Ovary (tissue), 9 donors: Measurements from ENCODE around the gene FBXO45. TPM values are rescaled to one million over a fixed set of nuclear protein-coding genes. Genes with fewer than 3 reads are reported as not detected.
"Not testable (repeated sequence)": the region's sequence is repeated elsewhere in the genome, so short reads cannot be mapped to it uniquely, and the experiment has no call there.

Source experiments
- DNase-seq, 5 donors: peaks; one replicate each; pipeline ENCODE4 v3.0.0-alpha.2; 2019 to 2020
- H3K27ac ChIP-seq, 2 donors: fragments of 200-600 bp; one replicate each; pipeline versions ENCODE4 v1.5.1 to v1.8.0; 2019 to 2022
- H3K27me3 ChIP-seq: fragments of 200-600 bp; one replicate; pipeline ENCODE4 v1.8.0; 2022
- H3K36me3 ChIP-seq: fragments of 200-600 bp; sonication (generic); one replicate; pipeline ENCODE4 v1.5.1; 2019
- H3K4me1 ChIP-seq: one replicate; pipeline ENCODE4 v1.8.1; 2013; ENCODE audit warnings: mild to moderate bottlenecking, moderate library complexity; ENCODE audit not compliant: insufficient read depth
- H3K4me3 ChIP-seq: fragments of 200-600 bp; sonication (generic); one replicate; pipeline ENCODE4 v1.5.1; 2017
- H3K9me3 ChIP-seq, 2 donors: fragments of 200-600 bp in 1 of 2; sonication (generic) in 1 of 2; one replicate each; pipeline versions ENCODE4 v1.5.1 to v1.8.1; 2013 to 2019; ENCODE audit warnings: mild to moderate bottlenecking in 1 of 2, moderate library complexity in 1 of 2
- EP300 ChIP-seq: sonication (generic); formaldehyde crosslinking; IDR thresholded peaks from one replicate; pipeline ENCODE4 v1.6.1; 2017; ENCODE audit warnings: antibody characterized with exemption
- POLR2A ChIP-seq: fragments of 450-650 bp; IDR thresholded peaks from one replicate; pipeline ENCODE4 v1.6.1; 2017; ENCODE audit warnings: antibody characterized with exemption, mild to moderate bottlenecking, moderate library complexity
- WGBS, 3 donors: extraction: QIAGEN DNeasy Blood & Tissue Kit in 1 of 3; methylation state at CpG; one replicate each; pipeline versions ENCODE4 v1.1.5 to v1.1.7; 2013 to 2017; 5-methylcytosine and 5-hydroxymethylcytosine counted together
- intact Hi-C, 4 donors: fragments of 100-400 bp; cut with DNase I; formaldehyde crosslinking; loops; one replicate each; pipeline versions ENCODE4 v1.11.0 to v1.15.1; 2022 to 2023
- polyA plus RNA-seq, 2 donors: library from polyadenylated mRNA; stranded (reverse); fragments of 200-250 nt in 1 of 2; fragments of 350-450 nt in 1 of 2; fragmentation: Illumina TruSeq in 1 of 2; extraction: RNeasy Lipid Tissue Mini Kit (QIAGEN cat#74804) in 1 of 2; gene quantifications; one replicate each; pipeline ENCODE4 v1.2.3, GENCODE V29; 2013 to 2014
- total RNA-seq, 7 donors: library from RNA; depleted of rRNA in 2 of 7; stranded (reverse); fragments of >200 nt in 2 of 7; fragmentation: NEBNext Ultra II Directional in 3 of 7; extraction: Animal tissue kit (Norgen Biotek cat#: 25700) in 3 of 7; gene quantifications; one replicate each; pipeline versions ENCODE4 v1.1.0 to v1.2.4, GENCODE V29; 2016 to 2023
- TF ChIP-seq, protein P1 (sequence below), 3 donors: fragments of 450-650 bp in 2 of 3; fragments of 200-600 bp in 1 of 3; IDR thresholded peaks; one replicate each; pipeline versions ENCODE4 v1.5.1 to v1.8.0; 2016 to 2022; ENCODE audit warnings: antibody characterized with exemption in 3 of 3, mild to moderate bottlenecking in 1 of 3
- donor health status: DM: no; HTN: no; CAD: no; lungs with moderate emphysema.
- donor health status: DM: no; HTN: no; CAD: no.
- donor health status: Bipolar disorder and iron deficiency.
- donor health status: DM: yes; HTN: yes; CAD: no.
- donor health status: DM: no; HTN: no; CAD: no.
- donor health status: DM: yes; HTN: yes; CAD: no.

Gene FBXO45
- total and polyA plus RNA-seq, 9 donors: 3.8 to 8.2 (median 7.2) TPM

- H3K9me3 ChIP-seq: no peaks in the 10 kb centered on the region
- TF ChIP-seq, protein P1, sequence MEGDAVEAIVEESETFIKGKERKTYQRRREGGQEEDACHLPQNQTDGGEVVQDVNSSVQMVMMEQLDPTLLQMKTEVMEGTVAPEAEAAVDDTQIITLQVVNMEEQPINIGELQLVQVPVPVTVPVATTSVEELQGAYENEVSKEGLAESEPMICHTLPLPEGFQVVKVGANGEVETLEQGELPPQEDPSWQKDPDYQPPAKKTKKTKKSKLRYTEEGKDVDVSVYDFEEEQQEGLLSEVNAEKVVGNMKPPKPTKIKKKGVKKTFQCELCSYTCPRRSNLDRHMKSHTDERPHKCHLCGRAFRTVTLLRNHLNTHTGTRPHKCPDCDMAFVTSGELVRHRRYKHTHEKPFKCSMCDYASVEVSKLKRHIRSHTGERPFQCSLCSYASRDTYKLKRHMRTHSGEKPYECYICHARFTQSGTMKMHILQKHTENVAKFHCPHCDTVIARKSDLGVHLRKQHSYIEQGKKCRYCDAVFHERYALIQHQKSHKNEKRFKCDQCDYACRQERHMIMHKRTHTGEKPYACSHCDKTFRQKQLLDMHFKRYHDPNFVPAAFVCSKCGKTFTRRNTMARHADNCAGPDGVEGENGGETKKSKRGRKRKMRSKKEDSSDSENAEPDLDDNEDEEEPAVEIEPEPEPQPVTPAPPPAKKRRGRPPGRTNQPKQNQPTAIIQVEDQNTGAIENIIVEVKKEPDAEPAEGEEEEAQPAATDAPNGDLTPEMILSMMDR (IDR thresholded peaks at IDR 0.05): no peak
- TF ChIP-seq EP300 (no peak), POLR2A (no peak)
- H3K4me1 ChIP-seq: no peaks in the 10 kb centered on the region
- H3K36me3 ChIP-seq: no peaks in the 10 kb centered on the region
- no peak overlapping the region for H3K4me3 ChIP-seq
- H3K27me3 ChIP-seq: no peaks in the 10 kb centered on the region
- 96 to 97% (median 96%) methylated on average over 2 of the region's 2 CpGs for WGBS, 3 donors
- no peak for DNase-seq
- no peak overlapping the region for H3K27ac ChIP-seq
- intact Hi-C loops: no loop called here
Observed at GRCh38 chr3:196544491-196544992, 23.9 kb upstream of the FBXO45 start.

DNA sequence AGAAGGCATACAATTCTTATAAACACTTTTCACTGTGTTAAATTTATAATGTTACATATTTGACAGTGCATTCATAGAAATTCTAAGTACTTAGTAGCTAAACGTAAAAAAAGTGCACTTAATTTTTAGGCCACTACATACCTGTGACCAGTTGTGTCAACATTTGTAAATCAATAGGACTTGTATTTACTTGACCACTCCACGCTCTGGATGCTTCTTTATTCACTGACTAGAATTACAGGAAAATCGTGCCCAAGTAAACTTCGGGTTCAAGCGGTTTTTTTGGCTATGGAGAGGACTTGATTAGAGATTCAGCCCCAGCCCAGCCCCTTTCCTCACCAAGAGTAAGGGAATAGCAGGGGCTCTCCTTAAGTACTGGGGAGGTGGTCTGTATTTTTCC lies 21.9 kb upstream of the FBXO45 start:
- Histone ChIP-seq H3K4me3 (no peak overlapping the region), H3K9me3 (no peaks in the 10 kb centered on the region), H3K27me3 (no peaks in the 10 kb centered on the region), H3K36me3 (no peaks in the 10 kb centered on the region), H3K27ac (no peak overlapping the region), H3K4me1 (no peaks in the 10 kb centered on the region)
- intact Hi-C loops: no loop called here
- no peak for DNase-seq
- WGBS, 3 donors: 80 to 89% (median 82%) methylated on average over 5 of the region's 5 CpGs
- no peak for TF ChIP-seq EP300
- TF ChIP-seq, protein P1 (IDR thresholded peaks at IDR 0.05): no peak
- no peak for TF ChIP-seq POLR2A

DNA sequence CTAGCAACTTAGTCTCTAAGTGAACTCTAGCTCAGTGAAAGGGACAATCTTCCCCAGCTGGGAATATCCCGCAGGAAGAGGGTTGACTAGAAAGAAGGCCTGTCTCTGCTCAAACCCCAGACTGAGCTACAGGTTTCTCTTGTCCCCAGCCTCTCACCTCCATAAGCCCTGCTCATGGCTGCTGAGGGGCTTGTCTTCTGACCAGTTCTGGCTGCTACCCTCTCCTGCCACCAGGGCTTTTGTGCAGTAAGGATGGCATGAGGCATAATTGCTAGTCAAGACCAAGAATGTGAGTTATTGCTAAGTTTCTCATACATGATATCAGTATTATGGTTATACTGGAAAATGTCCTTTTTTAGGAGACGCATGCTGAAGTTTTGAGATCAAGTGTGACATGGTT lies 21.4 kb upstream of the FBXO45 start:
- Histone ChIP-seq H3K27ac (no peak overlapping the region), H3K9me3 (no peaks in the 10 kb centered on the region), H3K36me3 (no peaks in the 10 kb centered on the region), H3K27me3 (no peaks in the 10 kb centered on the region), H3K4me1 (no peaks in the 10 kb centered on the region), H3K4me3 (no peak overlapping the region)
- TF ChIP-seq, protein P1 (IDR thresholded peaks at IDR 0.05): no peak
- 86 to 98% (median 96%) methylated on average over 2 of the region's 2 CpGs for WGBS, 3 donors
- no peak for DNase-seq
- intact Hi-C loops: no loop called here

DNA sequence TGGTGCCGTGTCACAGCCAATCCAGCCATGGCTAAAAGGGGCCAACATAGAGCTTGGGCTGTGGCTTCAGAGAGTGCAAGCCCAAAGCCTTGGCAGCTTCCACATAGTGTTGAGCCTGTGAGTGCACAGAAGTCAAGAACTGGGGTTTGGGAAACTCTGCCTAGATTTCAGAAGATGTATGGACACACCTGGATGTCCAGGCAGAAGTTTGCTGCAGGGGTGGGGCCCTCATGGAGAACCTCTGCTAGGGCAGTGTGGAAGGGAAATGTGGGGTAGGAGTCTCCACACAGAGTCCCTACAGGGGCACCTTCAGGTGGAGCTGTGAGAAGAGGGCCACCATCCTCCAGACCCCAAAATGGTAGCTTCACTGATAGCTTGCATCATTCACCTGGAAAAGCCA lies 19.1 kb upstream of the FBXO45 start:
- WGBS, 3 donors: 92 to 100% (median 95%) methylated on average over 1 of the region's 1 CpG
- H3K27ac ChIP-seq, H3K4me3 ChIP-seq, H3K9me3 ChIP-seq, H3K4me1 ChIP-seq, DNase-seq, intact Hi-C loops, H3K36me3 ChIP-seq, H3K27me3 ChIP-seq: not testable (repeated sequence)

DNA sequence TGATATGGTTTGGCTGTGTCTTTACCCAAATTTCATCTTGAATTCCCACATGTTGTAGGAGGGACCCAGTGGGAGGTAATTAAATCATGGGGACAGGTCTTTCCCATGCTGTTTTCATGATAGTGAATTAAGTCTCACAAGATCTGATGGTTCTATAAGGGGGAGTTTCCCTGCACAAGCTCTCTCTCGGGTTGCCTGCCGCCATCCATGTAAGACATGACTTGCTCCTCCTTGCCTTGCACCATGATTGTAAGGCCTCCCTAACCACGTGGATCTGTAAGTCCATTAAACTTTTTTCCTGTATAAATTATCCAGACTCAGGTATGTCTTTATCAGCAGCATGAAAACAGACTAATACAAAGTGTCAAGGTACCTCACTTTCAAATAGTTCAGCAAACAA lies 18.3 kb upstream of the FBXO45 start:
- H3K27ac ChIP-seq, H3K36me3 ChIP-seq, H3K9me3 ChIP-seq, H3K4me1 ChIP-seq, H3K4me3 ChIP-seq, intact Hi-C loops, H3K27me3 ChIP-seq, DNase-seq: not testable (repeated sequence)
- 82 to 91% (median 87%) methylated on average over 3 of the region's 3 CpGs for WGBS, 3 donors

GRCh38 chr3:196552253-196552652 lies 16.2 kb upstream of the FBXO45 start:
- no peak for DNase-seq

More at GRCh38 chr3:196552253-196552652, 16.2 kb upstream of the FBXO45 start:
- no peaks in the 10 kb centered on the region for H3K4me1 ChIP-seq
- H3K27ac ChIP-seq: no peak overlapping the region
- 94 to 97% (median 95%) methylated on average over 5 of the region's 5 CpGs for WGBS, 3 donors
- no peak for TF ChIP-seq POLR2A
- H3K36me3 ChIP-seq: no peaks in the 10 kb centered on the region
- no peaks in the 10 kb centered on the region for H3K27me3 ChIP-seq
- no peaks in the 10 kb centered on the region for H3K9me3 ChIP-seq
- intact Hi-C loops: no loop called here
- H3K4me3 ChIP-seq: no peak overlapping the region
